DMS79 (cell line): ENCODE measurements around the gene HAPSTR1.

Source experiments
- DNase-seq: peaks from one replicate; lab custom pipeline; 2025; lab: John Stamatoyannopoulos, UW

The HAPSTR1 gene

DNA sequence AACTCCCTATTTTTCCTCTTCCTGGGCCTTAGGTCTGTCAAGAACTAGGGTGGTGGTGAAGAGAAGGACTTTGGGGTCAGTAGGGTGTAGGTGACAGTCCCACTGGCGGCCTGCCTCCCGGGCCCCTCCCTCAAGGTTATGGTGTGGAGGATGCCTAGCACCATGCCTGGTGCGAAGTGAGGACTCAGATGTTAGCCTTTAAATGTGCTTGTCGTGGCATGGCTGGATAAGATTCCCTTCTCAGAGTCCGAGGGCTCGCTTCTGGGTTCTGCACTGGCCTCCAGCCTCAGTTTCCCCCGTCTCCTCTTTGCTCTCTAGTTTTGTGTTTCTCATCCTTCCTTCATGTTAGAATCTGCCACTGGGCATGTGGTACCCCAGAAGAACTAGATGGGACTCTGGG lies 32.0 kb downstream of the HAPSTR1 start:
- DNase-seq, result no peak

DNA sequence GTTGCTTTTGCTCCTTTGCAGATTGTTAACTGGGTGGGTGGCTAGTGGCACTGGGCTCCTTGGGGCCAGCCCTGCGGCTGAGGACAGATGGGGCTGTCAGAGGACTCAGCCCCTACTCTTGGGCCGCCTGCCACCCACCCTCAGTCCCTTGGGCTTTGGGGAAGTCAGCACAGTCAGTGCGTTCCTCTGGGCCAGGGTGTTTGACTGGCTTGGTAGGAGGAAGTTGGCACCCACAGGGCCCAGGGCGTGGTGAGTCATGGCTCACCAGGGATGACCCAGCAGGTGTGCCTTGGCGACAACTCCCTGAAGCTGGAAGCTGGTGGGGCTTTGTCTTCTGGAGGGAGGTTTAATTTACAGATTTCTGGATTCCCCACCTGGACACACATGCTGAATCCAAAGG lies 32.4 kb downstream of the HAPSTR1 start:
- no peak for DNase-seq

DNA sequence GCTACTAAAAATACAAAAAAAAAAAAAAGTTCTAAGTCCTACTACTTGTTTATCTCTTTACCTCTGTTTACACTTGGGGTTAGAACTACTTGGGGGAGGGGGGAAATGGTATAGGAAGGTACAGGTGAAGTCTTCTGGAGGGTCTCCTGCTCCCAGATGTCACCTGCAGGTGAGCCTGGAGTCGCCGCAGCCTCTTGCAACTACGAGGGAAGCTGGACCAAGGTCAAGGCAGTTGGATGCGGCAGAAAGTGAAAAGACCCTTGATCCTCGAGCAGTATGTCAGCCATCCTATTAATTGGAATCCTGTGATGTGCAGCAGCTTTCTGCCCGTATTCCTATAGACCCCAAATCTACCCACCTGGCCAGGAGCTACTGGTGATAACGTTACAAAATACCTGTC lies 33.0 kb downstream of the HAPSTR1 start:
- DNase-seq, result no peak

DNA sequence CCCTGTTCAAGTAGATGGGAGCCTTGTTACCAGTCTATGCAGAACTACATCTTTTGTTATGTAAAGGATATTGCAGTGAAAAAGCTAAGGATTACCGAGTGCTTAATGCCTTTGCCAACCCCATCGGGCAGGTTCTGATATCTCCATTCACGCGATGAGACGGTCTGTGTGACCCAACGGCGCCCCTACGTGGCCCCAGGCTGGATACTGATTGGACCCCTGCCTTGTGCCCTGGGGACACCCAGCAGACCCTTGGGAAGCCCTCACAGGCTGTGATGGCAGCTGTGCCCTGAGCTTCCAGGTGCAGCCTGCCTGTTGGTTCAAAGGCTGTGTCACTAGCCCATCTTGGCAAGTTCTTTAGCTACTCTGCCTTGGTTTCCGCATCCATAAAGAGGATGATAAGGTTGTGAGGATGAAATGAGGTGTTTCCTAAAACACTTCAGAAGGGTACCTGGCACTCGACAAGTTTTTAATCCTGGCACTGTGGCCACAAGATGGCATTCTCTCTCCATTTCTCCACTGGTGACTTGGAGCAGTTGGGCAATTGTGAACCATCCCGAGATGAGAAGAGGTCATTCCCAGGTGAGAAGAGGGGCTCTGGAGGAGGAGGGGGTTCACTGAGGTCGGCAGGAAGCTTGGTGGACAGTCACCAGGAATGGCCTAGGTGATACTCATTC lies 33.6 kb downstream of the HAPSTR1 start:
- no peak for DNase-seq

DNA sequence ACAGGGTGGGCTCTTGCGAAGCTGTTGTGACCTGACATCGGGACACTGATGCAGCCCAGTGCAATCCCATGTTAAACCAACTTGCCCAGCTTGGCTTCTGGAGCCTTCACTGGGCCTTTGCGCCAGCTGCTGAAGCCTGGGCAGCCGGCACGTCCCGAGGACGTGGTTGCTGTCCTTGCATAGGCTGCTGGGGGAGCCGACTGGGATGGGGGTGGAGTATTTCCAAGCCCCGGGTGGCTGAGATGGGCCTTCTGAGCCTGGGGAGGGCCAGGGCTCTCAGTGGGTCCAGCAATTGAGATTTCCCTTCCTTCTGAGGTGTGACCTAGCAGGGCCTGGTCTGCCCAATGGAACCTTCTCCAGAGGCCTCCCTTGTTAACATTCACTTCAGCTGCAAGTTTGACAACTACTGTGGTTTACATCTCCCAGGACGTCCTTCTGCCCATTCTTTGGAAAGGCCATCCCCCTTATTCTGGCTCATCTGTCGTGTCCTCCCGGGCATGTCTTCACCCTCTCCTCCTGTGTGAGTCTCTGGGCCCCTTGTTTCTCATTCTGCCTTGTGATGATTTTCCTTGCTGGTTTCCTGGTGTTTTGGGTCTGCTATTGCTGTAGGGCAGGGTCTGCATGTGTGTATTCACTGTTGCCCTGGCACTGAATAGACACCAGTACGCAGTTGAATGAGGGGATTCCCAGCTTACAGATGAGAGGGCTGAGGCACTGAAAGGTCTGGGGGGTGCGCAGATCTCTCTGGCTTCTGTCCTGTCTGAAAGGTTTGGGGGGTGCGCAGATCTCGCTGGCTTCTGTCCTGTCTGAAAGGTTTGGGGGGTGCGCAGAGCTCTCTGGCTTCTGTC lies 34.4 kb downstream of the HAPSTR1 start:
- DNase-seq, result no peak

DNA sequence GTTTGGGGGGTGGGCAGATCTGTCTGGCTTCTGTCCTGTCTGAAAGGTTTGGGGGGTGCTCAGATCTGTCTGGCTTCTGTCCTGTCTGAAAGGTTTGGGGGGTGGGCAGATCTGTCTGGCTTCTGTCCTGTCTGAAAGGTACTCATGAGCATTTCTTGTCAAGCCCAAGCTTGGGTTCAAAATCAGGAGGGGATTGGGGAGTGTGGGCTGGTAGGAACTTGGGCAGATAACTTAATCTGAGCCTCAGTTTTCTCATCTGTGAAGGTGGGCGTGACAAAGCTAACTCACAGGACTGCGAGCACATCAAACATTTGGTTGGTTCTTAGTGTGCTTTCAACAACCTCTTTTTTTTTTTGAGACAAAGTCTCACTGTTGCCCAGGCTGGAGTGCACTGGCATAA lies 35.2 kb downstream of the HAPSTR1 start:
- DNase-seq, result no peak

DNA sequence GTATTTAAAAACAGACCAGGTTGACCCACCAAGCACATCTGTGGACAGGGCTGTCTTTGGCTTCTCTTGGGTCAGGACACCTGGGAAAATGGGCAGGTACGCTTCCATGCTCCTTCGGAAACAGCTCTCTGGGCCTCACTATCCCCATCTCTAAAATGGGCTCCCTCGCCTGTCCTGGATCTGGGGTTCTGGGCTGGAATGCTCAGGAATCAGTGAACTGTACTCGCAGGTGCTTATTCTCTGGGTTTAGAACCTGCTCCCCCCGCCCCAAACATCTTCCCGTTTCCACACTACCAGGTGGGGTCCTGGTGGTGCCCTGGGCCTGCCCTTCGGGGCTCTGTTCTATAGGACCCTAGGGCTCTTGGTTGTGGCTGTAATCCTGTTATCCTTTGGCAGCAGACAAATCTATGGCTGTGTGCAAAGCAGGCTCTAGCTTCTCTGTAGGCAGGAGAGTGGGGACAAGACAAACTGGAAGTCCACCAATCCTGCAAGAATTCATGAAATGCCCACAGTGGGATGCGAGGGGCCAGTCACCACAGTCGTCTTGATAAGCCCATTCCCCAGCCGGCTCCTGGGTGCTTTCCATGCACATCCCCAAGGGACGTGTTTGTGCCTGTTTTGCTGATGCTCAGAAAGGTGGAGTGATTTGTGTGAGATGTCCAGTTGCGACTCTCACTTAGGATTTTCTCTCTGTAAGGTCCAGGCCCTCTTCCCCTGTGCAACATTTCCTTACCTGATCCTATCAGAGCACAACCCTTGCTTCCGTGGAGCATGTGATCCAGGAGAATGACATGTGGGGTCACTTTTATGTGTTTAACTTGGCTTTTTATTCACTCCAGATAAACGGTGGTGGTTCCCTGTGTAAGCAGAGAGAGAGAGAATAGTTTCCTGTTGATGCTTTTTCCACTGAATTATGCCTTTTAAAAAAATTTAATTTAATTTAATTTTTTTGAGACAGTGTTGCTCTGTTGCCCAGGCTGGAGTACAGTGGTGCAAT lies 37.2 kb downstream of the HAPSTR1 start:
- DNase-seq, result no peak

DNA sequence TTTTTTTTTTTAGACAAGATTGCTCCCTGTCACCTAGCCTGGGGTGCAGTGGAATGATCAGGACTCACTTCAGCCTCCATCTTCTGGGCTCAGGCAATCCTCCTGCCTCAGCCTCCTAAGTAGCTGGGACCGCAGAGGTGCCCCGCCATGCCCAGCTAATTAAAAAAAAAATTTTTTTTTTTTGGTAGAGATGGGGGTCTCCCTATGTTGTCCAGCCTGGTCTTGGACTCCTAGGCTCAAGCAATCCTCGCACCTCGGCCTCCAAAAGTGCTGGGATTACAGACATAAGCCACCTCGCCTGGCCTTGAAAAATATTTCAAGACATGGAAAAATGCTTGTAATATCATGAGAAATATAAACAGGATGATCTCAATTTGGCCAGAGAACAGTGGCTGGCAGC lies 42.9 kb downstream of the HAPSTR1 start:
- no peak for DNase-seq

DNA sequence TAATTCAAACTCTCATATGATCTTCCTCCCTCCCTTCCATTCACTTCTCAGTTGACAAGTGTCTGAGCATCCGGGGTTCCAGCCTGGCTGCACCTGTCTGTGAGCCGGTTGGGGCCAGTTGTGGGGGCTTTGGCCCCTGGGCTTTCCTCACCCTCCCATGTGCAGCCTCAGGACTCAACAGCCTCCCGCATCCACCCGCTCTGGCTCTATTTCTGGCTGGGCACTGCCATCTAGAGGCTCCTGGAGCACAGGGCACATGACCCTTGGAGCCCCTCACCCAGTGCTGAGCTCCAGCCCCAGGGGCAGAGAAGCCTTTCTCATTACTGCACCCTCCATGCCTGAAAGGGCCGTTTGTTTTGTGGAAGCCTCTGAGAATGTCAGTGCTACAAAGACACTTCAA lies 43.3 kb downstream of the HAPSTR1 start:
- peak; percentile 18 for DNase-seq

DNA sequence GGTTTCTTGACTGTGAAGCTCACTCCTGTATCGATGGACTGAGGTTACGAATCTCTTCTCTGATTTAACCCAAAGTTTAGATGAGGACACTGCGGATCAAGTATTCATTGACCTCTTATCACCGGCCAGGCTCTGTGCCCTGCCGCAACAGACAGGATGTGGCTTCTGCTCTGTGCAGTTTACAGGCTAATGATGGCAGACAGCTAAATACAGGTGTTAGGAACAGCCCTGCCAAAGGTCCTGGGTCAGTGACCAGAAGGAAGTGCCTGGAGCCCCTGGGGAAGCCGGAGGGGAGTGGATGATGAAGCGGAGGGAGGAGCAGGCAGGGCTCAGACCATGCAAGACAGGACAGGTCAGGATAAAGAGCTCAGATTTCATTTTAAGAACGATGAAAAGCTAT lies 44.4 kb downstream of the HAPSTR1 start:
- DNase-seq, result no peak

DNA sequence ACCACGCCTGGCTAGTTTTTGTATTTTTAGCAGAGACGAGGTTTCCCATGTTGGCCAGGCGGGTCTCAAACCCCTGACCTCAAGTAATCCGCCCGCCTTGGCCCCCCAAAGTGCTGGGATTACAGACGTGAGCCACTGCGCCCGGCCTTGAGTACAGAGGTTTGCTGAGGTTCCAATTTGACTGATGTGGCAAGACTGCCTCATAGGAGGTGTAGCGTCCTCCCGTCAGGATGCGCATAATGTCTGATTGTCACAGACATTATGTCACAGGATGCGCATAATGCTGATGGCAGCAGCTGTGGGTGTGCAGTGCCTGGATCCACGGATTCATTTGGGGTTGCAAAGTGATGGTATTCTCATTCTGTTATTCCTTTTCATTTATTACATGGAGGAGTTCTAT lies 45.2 kb downstream of the HAPSTR1 start:
- DNase-seq, result no peak

DNA sequence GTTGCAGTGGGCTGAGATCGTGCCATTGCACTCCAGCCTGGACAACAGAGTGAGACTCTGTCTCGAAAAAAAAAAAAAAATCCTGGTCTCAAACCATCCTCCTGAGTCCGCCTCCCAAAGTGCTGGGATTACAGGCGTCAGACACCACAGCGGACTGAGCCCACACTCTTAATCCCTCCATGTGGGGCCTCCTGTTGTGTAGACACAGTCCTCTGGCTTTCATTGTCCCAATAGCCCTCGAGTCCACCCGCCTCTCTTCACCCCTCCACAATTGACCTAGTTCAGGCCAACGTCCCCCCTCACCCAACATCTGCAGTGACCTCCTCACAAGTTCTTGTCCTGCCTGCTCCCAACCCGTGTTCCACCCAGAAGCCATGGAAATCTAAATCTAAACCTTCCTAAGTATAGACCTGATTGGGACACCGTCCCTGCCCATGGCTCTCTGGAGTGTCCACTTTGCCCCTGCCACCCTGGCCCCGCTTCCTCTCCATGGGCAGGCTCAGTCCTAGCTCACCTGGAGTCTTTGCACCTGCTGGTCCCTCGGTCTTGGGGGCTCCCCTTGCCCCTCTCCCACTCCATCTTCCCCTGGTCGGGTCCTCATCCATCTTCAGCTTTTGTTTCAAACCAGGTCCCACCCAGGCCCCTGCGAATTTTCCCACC lies 46.7 kb downstream of the HAPSTR1 start:
- DNase-seq, result no peak

DNA sequence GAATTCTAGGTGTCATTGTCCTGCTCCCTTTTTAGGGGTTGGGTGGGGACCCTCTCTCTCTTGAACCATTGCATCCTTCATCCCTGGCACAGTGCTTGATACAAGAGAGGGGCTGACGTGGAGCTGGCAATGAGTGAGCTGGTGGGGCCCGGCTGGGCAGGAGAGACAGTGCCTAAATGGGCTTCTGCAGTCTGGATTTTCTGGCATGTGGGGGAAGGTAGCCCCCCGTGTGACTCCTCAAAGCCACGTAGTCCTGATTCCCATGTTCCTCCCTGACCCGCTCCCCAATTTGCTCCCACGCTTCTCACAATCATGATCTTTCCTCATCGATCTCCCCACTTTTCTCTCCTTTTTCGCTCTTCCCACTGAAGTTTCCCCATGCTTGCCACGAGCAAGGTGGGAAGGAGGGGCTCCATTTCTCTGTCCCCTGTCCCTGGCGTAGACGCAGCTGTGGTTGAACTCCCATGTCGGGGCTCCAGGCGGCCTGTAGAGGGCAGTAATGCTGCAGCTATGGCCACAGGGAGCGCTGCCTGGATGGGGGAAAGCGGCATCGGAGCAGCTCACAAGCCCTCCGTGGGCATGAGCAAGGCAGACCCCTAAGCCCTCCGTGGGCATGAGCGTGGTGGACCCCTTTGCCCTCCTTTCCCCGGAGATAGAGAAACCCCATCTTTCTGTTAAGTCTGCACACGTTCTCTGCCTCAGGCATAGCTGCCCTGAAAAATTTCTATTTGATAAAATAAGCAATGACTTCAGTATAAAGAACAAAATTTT lies 47.5 kb downstream of the HAPSTR1 start:
- peak; percentile 53 for DNase-seq

DNA sequence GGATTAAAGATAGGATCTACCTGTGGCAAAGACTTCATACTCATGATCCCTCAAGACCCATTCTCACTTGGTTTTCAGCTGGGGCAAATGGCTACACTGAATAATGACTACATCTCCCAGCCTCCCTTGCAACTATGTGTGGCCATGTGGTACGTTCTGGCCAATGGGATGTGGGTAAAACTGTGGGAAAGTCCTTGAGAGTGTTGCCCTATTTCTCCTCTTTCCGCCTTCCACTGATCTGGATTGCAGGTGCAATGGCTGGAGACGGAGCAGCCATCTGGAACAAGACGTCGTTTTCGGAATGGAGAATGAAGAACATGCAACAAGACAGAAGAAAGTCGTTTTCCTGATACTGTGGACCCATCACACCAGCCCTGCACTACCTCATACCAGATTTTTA lies 48.5 kb downstream of the HAPSTR1 start:
- no peak for DNase-seq
